ENCODE data around the gene CTSD.
A peak's percentile ranks its signal among the peaks of the same experiment; 100 is the strongest.

The CTSD gene

GRCh38 chr11:1727096-1727690 lies 36.5 kb downstream of the CTSD start:
- no peak for DNase-seq

GRCh38 chr11:1719781-1720180 lies 43.9 kb downstream of the CTSD start:
- DNase-seq = no peak

GRCh38 chr11:1718326-1718725 lies 45.4 kb downstream of the CTSD start:
- DNase-seq = no peak

- DNase-seq = no peak
Measured at GRCh38 chr11:1717745-1718144, 46.0 kb downstream of the CTSD start.

GRCh38 chr11:1714908-1715885 lies 48.5 kb downstream of the CTSD start:
- DNase-seq = no peak

GRCh38 chr11:1708716-1709115 lies 55.0 kb downstream of the CTSD start:
- no peak for DNase-seq

- no peak for DNase-seq
Measured at GRCh38 chr11:1707751-1708150, 56.0 kb downstream of the CTSD start.

- peak; percentile 26 for DNase-seq
Measured at GRCh38 chr11:1706634-1707400, 56.9 kb downstream of the CTSD start.

- DNase-seq = no peak
Measured at GRCh38 chr11:1705126-1706052, 58.3 kb downstream of the CTSD start.

GRCh38 chr11:1703146-1703545 lies 60.6 kb downstream of the CTSD start:
- no peak for DNase-seq

Measured in CD4-positive, alpha-beta T cell treated with Interleukin-17A for 1 hour (primary cell).